Skin epidermis (tissue), 12 donors: Measurements from ENCODE around the gene TEX101.

Experiments
- H3K27ac ChIP-seq, 21 experiments: fragments of 200-600 bp; sonication (generic) in 11 of 21; one replicate each; pipeline ENCODE4 v1.5.0; 2020; ENCODE audit warnings: mild to moderate bottlenecking in 3 of 21, inconsistent platforms in 2 of 21, moderate library complexity in 2 of 21
- H3K4me3 ChIP-seq, 7 experiments: fragments of 200-600 bp; sonication (generic) in 2 of 7; one replicate each; pipeline ENCODE4 v1.5.0; 2020; ENCODE audit warnings: inconsistent platforms in 2 of 7, mild to moderate bottlenecking in 2 of 7, moderate library complexity in 1 of 7

The TEX101 gene

DNA sequence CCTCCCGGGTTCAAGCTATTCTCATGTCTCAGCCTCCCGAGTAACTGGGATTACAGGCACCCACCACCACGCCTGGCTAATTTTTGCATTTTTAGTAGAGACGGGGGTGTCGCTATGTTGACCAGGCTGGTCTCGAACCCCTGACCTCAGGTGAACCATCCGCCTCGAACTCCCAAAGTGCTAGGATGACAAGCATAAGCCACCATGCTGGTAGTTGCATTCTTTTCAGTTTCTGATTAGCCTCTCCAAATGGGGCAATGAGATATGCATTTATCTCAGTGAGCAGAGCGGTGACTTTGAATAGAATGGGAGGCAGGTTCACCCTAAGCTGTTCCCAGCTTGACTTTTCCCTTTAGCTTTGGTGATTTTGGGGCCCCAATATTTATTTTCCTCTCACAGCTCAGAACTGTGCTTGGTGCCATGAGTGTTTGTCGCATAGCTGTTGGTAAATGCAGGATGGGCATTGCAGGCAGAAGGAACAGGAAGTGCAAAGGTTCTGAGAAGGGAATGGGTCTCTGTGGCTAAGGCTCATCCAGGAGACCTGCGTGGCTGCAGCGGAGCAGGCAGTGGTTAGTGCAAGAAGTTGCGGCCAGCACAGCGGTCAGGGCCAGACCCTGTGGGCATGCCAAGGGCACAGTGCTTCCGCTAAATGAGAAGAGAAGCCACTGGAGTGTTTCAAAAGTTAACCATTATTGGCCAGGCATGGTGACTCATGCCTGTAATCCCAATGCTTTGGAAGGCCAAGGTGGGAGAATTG lies 30.0 kb downstream of the TEX101 start:
- H3K4me3 ChIP-seq: no peak overlapping the region

DNA sequence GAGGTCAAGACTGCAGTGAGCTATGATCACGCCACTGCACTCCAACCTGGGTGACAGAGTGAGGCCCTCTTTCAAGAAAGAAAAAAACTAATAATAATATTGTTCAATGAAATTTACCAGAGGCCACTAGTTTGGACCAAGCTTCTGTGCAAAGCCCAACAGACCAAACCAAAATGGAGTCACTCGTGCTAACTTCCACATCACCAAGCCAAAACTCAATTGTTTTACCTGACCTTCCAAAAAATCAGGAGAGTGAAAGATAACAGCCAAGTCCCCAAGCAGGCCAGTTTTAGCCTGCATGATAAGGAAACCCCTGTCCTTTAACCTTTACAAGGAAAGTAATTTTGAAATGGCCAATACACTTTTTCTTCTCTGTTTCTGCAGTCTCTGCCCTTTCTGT lies 30.7 kb downstream of the TEX101 start:
- no peak overlapping the region for H3K4me3 ChIP-seq
- no peak overlapping the region for H3K27ac ChIP-seq

More for the DNA sequence above, 30.0 kb downstream of the TEX101 start:
- no peak overlapping the region for H3K27ac ChIP-seq

DNA sequence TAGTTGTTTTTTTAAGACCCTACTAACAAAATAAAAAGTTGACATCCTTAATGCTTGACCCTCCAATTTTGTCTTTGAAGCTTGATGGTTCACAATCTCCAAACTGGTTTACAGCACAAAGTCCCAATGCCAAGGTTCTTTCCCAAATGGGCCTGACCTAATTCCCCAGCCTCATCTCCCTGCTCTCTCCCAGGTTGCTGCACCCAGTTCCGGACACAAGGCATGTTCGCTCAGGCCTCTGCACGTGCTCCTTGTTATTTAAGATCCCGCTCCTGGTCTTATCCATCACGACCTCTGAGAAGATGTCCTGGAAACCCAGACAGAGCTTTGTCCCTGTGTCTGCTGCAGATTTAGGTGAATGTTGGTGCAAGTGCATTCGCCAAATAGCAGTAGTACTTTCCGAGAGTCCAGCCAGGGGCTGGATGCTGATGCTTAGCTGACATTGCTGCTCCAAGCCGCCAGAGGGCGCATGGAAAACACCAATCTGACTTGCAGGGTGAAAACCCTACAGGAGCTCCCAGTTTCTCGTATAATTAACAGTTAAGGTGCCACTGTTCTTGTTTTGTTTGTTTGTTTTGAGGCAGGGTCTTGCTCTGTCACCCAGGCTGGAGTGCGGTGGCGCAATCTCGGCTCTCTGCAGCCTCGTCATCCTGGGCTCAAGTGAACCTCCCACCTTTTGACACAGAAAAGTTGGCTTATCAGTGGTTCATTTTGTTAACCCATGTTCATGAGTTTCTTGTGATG lies 32.2 kb downstream of the TEX101 start:
- no peak overlapping the region for H3K4me3 ChIP-seq

DNA sequence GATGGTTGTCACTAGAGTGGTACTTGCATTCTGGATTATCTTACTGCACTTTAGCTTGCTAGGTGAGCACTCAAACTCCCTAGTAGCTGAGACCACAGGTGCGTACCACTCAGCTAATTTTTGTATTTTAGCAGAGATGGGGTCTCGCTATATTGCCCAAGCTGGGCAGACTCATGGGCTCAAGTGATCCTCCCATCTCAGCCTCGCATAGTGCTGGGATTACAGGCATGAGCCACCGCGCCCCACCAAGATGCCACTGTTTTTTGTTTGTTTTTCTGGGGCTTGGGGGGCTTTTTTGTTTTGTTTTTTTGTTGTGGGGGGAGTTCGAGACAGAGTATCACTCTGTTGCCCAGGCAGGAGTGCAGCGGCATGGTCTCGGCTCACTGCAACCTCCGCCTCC lies 33.0 kb downstream of the TEX101 start:
- peak overlapping the region in 1 of 21 experiments; percentile 11 for H3K27ac ChIP-seq

More for the DNA sequence above, 32.2 kb downstream of the TEX101 start:
- H3K27ac ChIP-seq: peak overlapping the region in 1 of 21 experiments; percentile 11

GRCh38 chr19:43450545-43450997 lies 35.9 kb downstream of the TEX101 start:
- H3K27ac ChIP-seq: peak overlapping the region in 17 of 21 experiments; percentile 7 to 78 (median 48)
- H3K4me3 ChIP-seq: no peak overlapping the region

More for the DNA sequence above, 33.0 kb downstream of the TEX101 start:
- no peak overlapping the region for H3K4me3 ChIP-seq

- peak overlapping the region in 4 of 21 experiments; percentile 22 to 31 (median 24) for H3K27ac ChIP-seq
These were observed 37.9 kb downstream of the TEX101 start for GRCh38 chr19:43452582-43452981.

GRCh38 chr19:43454031-43454430 lies 39.3 kb downstream of the TEX101 start:
- no peak overlapping the region for H3K4me3 ChIP-seq
- H3K27ac ChIP-seq: no peak overlapping the region

More at GRCh38 chr19:43452582-43452981, 37.9 kb downstream of the TEX101 start:
- no peak overlapping the region for H3K4me3 ChIP-seq

- Histone ChIP-seq H3K4me3 (no peak overlapping the region), H3K27ac (peak overlapping the region in 18 of 21 experiments; percentile 8 to 71 (median 50))
These were observed 40.8 kb downstream of the TEX101 start for GRCh38 chr19:43455321-43456113.

- Histone ChIP-seq H3K4me3 (no peak overlapping the region), H3K27ac (peak overlapping the region in 1 of 21 experiments; percentile 26)
These were observed 43.1 kb downstream of the TEX101 start for GRCh38 chr19:43457809-43458208.

DNA sequence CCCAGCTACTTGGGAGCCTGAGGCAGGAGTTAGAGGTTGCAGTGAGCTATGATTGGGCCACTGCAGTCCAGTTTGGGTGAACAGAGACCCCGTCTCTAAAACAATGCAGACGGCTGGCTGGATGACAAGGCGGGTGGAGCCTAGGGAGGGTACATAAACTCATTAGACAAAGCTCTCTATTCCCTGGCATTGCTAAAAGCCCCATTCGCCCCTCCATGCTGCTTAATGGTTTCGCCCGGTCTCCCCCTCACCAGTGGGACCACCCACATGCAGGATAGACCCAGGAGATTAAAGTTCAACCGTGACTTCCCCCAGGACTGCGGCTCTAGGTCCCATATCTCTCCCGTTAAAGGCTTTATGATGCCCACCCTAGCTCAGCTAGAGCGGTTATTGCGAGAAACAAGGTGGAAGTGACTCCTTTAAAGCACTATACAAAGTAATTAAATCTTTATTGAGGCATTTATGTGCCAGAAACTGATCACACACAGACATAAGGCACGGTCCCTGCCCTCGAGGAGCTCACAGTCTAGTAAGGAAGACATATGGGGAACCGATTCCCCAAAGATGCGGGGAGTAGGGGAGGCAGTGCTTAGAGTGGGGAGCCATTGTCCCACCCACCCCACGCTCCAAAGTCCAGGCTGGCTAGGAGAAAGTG lies 45.8 kb downstream of the TEX101 start:
- no peak overlapping the region for H3K27ac ChIP-seq
- no peak overlapping the region for H3K4me3 ChIP-seq

GRCh38 chr19:43461303-43461702 lies 46.6 kb downstream of the TEX101 start:
- Histone ChIP-seq H3K4me3 (no peak overlapping the region), H3K27ac (peak overlapping the region in 2 of 21 experiments; percentile 10 to 26)

GRCh38 chr19:43462383-43462782 lies 47.7 kb downstream of the TEX101 start:
- Histone ChIP-seq H3K4me3 (peak overlapping the region; percentile 45 to 66 (median 52)), H3K27ac (peak overlapping the region in 10 of 21 experiments; percentile 20 to 94 (median 84))

DNA sequence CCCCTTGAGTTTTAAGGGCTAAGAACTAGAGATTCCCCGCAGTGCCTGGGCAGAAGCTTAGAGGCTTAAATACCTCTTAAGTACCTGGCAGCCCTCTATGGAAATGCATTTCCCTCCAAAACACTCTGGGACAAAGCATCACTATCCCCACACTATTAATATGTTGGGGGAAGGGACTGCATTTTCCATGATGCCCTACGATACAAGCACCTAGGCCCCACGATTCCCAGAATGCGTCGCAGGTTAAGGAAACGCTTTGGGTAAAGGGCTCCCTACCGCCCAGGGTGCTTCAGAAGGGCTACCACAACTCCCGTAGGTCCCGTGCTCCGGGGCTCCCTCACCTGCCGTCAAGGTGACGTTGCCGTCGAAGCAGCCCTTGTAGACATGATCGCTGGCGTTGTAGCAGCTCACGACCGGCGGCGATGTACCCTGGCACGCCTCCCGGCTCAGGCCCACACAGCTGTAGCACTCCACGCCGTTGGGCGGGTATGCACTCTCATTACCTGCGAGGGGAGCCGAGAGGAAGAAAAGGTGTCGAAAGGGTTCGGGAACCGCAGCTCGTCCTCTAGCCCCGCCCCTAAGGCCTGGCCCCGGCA lies 48.2 kb downstream of the TEX101 start:
- H3K27ac ChIP-seq: peak overlapping the region in 17 of 21 experiments; percentile 20 to 94 (median 86)
- peak overlapping the region; percentile 45 to 66 (median 52) for H3K4me3 ChIP-seq

DNA sequence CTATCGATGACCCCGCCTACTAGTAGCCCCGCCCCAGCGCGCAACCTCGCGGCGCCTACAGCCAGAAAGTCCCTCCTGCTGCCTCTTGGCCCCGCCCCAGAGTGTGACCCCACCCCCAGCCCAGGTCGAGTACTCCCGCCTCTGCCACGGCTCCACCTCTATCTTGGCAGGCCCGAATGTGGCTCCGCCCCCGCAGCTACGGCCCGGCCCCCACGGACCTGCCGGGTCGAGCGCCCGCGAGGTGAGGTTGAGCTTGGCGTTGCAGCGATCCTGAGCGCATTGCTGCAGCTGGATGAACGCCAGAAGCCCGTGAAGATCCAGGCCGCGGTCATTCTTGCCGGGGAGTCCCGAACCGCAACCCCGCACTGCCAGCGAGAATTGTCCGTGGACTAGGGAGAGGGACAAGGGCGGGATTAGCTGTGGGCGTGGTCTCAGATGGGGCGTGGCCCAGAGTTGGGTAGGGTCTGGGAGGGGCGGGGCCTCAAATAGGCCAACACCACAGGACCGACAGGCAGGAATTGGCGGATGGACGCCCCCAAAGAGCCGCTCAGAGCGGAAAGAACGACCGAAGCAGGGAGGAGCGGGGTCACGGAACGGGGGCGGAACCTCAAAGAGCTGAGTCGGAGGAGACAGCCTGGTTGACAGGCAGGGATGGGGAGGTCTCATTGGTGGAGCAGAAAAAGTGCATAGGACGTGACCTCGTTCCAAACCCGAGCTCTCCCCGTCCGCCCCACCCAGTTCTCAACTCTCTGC lies 48.9 kb downstream of the TEX101 start:
- Histone ChIP-seq H3K4me3 (peak overlapping the region; percentile 45 to 66 (median 52)), H3K27ac (peak overlapping the region; percentile 68 to 94 (median 86))

- Histone ChIP-seq H3K27ac (peak overlapping the region; percentile 68 to 94 (median 86)), H3K4me3 (peak overlapping the region; percentile 45 to 66 (median 52))
These were observed 49.6 kb downstream of the TEX101 start for GRCh38 chr19:43464134-43464775.

GRCh38 chr19:43465468-43466120 lies 50.9 kb downstream of the TEX101 start, which contains the start of gene LYPD3:
TSS of gene LYPD3 (minus strand) at chr19:43465608. CDS start at chr19:43465571, 37 bp downstream.
- H3K27ac ChIP-seq: peak within 1 kb of the TSS; percentile 68 to 94 (median 86)
- peak within 1 kb of the TSS; percentile 45 to 66 (median 52) for H3K4me3 ChIP-seq

DNA sequence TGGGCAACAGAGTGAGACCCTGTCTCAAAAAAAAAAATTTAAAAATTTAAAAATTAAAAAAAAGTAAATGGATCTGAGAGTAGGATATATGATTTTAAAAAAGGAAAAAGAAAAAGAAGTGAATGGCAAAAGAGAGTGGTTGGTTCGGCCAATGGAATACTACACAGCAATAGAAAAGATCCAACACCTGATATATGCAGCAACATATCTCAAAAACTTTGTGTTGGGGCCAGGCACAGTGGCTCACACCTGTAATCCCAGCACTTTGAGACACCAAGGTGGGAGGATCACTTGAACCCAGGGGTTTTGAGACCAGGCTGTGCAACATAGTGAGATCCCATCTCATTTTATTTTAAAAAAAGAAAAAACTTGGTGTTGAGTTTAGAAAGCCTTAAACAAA lies 52.1 kb downstream of the TEX101 start:
- H3K27ac ChIP-seq: peak overlapping the region in 10 of 21 experiments; percentile 43 to 94 (median 75)
- no peak overlapping the region for H3K4me3 ChIP-seq
